ENCODE results near the gene WDR48.

The WDR48 gene

GRCh38 chr3:39099242-39099641 lies 47.4 kb downstream of the WDR48 start:
- no peak for DNase-seq (ENCODE audit: low read depth, low spot score)
- H3K4me3 ChIP-seq (ENCODE audit: low read length), result no peak overlapping the region

- no peak for DNase-seq (ENCODE audit: low read depth, low spot score)
- no peak overlapping the region for H3K4me3 ChIP-seq (ENCODE audit: low read length)
Measured at GRCh38 chr3:39099738-39100499, 48.1 kb downstream of the WDR48 start.

DNA sequence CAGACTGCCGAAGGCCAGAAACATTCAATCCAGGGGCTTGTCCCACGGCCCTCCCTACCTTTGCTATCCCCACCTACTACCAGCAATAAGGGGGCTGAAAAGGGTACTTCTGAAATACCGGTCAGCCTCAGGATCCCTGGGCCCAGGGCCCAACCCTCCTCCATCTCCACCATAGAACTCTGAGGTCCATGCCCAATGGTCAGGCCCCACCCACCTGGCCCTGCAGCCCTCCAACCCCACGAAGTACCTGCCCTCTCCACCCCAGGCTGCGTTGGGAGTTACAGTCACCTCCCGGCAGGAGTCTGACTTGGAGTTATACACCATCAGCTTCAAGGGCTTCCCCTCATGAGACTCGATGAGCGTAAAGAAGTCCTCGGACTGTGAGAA lies 48.7 kb downstream of the WDR48 start:
- H3K4me3 ChIP-seq (ENCODE audit: low read length), result no peak overlapping the region
- no peak for DNase-seq (ENCODE audit: low read depth, low spot score)

DNA sequence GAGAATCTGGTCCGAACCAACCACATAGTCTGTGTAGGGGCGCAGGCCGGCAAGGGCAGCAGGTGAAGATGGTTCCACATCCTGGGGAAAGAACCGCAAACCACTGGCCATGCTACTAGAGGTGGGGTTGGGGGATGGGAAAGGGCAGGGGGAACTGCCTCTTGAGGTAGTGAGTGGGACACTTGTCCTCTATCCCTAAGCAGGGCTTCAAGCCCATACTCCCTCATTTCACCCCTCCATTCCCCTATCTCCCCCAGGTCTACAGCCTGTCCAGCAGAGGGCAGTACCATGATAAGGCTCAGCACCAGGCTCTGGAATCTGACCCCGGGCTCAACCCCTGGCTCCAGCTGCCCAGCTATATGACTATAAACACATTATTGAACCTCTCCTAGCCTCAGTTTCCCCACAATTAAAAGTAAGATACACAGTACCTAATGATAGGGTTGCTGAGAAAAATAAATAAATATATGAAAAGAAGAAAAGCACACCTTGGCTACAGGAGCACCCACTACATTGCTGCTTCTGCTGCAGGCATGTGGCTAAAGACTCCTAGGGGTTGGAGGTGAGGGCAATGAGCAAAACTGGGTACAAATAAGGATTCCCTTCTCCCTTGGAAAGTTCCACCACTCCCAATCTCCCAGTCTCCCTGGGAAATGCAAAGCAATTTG lies 49.3 kb downstream of the WDR48 start:
- no peak overlapping the region for H3K4me3 ChIP-seq (ENCODE audit: low read length)
- DNase-seq (ENCODE audit: low read depth, low spot score), result peak; percentile 27

DNA sequence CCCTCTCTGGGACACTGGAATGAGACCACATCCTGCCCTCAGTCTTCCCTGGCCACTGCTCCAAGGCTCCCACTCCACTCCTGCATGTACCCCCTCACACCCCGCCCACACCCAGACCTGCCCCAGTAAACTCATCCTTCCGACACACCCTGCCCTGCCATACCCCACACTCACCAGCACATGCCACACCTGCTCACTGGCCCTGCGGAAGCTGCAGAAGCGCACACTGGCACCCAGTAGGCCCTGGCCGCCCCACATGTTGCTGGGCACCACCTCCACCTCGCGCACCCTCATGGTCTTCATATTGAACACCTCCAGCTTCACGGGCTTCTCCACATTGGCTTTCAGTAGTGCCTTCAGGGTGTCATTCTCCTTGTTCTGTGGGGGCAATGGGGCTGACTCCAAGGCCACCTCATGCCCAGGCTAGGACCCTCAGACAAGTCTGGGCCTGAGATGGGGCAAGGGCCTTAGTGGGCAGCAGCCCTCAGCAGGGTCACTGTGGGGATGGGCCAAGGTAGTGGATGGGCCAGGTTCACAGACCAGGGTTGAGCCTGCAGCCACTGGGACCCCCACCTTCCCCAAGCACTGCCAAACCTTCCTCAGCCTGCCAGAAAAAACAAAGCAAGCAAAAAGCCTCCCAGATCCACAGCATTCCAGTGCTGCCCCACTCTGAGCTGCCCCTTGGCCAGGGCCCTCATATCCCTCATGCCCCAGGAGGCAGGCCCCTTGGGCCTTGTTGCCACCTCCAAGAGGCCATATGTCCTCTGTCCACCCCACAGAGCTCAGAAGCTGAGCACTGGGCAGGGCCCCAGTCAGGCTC lies 50.9 kb downstream of the WDR48 start:
- H3K4me3 ChIP-seq (ENCODE audit: low read length), result no peak overlapping the region

DNA sequence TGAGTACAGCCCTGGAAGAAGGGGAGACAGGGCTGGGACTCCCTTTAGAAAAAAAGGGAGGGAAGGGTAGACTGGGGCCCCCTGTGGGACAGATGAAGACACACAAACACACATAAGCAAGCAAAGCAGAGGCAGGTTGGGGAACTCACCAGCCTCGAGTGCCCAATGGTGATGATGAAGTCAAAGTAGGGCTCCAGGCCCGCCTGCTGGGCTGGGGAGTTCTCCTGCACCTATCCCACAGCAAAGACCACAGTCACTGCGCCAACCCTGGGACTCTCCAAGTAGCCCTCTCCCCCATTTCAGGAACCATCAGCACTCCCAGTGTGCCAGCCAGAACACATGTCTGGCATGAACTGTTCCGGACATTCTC lies 51.5 kb downstream of the WDR48 start:
- DNase-seq (ENCODE audit: low read depth, low spot score), result no peak
- H3K4me3 ChIP-seq (ENCODE audit: low read length), result no peak overlapping the region

More for the DNA sequence above, 50.9 kb downstream of the WDR48 start:
- DNase-seq (ENCODE audit: low read depth, low spot score), result no peak

DNA sequence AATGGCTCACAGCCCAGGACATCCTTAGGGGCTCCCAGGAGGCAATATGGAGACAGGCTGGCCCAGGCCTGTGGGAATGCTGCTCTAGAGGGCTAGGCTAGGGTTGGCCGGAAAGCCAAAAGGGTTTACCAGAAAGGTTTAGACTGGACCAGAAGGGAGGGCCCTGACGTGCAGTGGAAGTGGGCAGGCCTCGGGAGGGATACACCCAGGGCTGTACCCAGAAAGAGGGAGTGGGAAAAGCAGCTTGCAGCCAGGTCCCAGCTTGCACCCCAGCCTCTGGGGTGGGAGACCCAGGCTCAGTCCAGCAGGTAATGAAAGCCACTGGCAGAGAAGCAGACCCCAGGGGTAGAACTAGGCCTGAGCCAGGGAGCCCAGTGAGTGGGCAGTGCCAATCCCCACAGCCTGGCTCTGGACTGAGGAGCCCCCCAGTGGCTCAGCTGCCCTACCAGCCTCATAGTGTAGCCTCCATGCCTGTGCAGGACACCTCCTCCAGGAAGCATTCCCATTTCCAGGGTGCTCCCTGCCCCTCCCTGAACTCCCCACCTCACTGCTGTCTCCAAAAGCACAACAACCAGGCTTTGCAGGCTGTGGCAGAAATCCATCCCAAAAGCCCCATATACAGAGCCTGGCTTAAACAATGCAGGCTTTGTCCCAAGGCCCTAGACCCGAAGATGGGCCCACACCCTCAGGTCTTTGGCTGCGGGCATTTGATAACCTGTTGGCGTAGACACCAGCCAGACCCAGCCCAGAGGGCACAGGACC lies 52.2 kb downstream of the WDR48 start:
- no peak for DNase-seq (ENCODE audit: low read depth, low spot score)
- H3K4me3 ChIP-seq (ENCODE audit: low read length), result no peak overlapping the region

DNA sequence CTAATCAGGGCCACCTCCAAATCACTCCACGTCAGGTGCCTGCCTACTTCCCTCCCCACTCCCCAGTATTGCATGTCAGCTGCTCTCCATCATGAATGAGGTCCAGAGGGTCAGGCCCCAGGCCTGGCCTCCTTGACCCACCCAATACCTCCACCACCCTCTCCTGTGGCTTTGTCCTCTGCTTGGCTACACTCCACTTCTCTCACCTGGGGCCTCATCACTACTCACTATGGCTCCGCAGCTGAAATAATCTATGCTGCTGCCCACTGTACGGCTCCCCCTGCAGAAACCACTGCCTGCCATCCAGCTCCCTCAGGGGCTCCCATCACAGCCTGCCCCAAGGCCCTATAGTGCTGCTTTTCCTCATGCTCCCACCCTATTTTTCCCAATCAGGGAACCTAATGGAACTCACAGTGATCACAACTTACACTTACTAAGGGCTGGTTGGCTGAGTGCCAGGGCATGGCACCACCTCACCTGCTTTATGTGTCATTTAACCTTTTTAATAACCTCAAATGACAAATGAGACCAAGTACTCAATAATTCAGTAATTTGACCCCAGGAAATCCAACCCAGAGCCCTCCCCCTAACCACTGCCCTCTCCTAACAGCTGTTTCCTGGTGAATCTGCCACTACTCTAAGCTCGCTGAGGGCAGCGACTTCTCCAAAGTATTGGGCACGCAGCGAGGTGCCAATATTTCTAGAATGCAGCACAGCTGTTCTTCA lies 53.3 kb downstream of the WDR48 start:
- H3K4me3 ChIP-seq (ENCODE audit: low read length), result no peak overlapping the region
- DNase-seq (ENCODE audit: low read depth, low spot score), result no peak

DNA sequence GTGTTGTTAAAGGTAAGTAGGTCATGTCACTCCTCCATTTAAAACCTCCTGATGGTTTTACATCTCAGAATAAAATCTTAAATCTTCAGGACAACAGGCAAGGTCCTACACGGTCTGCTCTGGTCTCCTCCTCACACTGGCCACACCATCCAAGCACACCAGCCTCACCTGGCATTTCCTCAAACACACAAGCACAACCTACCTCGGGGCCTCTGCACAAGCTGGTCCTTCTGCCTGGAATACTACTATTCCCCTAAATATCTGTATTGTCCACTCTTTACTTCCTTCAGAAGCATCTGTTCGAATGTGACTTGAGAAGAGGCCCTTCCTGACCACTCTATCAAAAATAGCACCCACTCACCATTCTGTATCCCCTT lies 53.9 kb downstream of the WDR48 start:
- no peak overlapping the region for H3K4me3 ChIP-seq (ENCODE audit: low read length)
- DNase-seq (ENCODE audit: low read depth, low spot score), result no peak

GRCh38 chr3:39106281-39106811 lies 54.5 kb downstream of the WDR48 start:
- H3K4me3 ChIP-seq (ENCODE audit: low read length), result peak overlapping the region; percentile 83
- peak; percentile 59 for DNase-seq (ENCODE audit: low read depth, low spot score)

DNA sequence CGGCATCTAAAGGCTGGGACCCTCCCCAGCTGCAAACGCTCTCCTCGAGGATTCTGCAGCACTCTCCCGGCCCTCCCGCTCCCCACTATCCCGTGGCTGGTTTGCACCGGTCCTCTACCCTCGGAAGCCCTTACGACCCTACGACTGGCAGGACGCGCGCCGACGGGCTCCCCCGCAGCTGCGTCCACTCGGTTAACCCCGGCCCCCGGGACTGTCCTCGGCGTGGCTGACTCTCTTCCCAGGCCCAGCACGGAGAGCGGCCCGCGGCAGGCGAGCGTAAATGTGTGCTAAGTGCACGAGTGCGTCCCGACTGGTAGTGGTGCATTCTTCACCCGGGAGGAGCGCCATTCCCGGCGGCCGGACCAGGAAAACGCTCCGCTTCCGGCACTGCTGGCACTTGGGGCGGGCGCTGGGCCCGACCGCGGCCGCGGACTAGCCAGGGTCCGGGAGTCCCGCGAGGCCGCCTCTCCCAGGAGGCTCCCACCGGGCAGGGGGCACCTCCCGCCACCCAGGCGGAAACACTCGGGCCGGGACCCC lies 55.1 kb downstream of the WDR48 start:
- DNase-seq (ENCODE audit: low read depth, low spot score), result no peak
- H3K4me3 ChIP-seq (ENCODE audit: low read length), result peak overlapping the region; percentile 83

DNA sequence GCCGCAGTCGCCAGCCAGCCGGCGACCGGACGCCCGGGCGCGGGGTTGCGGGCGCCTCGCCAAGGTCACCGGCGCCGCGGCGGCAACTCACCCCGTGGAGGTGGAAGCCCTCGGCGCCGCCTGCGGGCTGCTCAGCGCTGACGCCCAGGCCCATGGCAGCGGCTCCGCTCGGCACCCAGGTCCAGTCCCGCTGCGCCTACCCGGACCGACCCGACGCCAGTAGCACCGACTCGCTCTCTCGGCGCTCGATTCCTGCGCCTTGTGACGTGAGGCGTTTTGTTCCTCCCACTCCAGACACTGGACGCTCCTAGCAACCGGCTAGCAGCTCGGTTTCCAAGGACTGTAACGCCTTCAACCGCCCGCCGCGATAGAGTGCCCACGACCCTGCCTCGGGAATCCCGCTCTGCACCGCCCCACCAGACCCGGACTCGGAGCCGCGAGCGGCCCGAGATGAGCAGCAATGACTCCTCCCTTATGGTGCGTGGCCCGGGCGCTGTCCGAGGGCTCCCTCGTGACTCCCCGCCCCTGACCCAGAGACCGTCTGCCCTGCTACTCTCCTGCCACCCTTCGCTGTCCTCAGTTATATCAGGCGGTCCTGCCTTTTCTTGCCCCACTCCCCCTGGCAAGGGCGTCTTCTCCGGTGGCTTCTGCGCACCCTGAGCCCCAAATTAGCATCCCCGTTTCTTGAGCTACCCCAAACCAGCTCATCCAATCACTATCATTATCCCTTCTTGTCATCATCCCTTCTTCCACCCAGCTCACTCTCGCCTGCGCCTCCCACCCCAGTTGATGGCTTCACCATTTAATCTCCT lies 55.8 kb downstream of the WDR48 start, which contains the start of the genes GORASP1 and TTC21A:
Gene GORASP1, minus strand, starts transcription at position 240 of the 812 bp plus-strand sequence. Its CDS starts 86 bp downstream, at position 154.
Gene TTC21A, plus strand, starts transcription at position 293 of the 812 bp plus-strand sequence. Its CDS starts 158 bp downstream, at position 451.
- H3K4me3 ChIP-seq (ENCODE audit: low read length), result peak within 1 kb of the TSS; percentile 83
- DNase-seq (ENCODE audit: low read depth, low spot score), result peak; percentile 51

GRCh38 chr3:39108200-39108710 lies 56.4 kb downstream of the WDR48 start:
- DNase-seq (ENCODE audit: low read depth, low spot score), result peak; percentile 68
- H3K4me3 ChIP-seq (ENCODE audit: low read length), result peak overlapping the region; percentile 83

GRCh38 chr3:39109086-39109485 lies 57.3 kb downstream of the WDR48 start:
- H3K4me3 ChIP-seq (ENCODE audit: low read length), result no peak overlapping the region
- DNase-seq (ENCODE audit: low read depth, low spot score), result no peak

DNA sequence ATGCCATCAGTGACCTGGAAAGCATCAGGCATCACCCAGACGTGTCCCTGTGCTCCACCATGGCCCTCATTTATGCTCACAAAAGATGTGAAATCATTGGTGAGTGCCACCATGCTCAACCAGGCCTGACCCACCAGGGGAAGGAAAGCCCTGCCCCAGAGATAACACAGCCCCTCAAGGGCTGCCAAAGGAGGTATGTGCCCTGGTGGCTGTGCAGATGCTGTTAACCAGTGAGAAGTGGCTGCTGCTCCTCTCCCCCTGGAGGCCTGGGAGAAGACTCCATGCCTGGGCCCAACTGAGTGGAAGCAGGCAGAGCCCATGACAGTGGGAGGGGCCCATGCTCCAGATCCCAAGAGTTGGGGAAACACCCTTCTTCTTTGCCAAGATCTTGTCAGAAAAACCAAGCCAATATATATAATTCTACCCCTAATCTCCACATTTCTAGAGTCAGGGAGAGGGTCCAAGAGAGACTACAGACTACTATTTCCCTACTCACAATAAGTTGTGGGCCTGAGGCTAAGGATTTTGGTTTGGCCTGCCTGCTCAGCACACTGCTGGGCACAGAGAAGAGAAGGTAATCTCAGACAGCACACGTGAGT lies 58.3 kb downstream of the WDR48 start:
- no peak for DNase-seq (ENCODE audit: low read depth, low spot score)
- no peak overlapping the region for H3K4me3 ChIP-seq (ENCODE audit: low read length)

DNA sequence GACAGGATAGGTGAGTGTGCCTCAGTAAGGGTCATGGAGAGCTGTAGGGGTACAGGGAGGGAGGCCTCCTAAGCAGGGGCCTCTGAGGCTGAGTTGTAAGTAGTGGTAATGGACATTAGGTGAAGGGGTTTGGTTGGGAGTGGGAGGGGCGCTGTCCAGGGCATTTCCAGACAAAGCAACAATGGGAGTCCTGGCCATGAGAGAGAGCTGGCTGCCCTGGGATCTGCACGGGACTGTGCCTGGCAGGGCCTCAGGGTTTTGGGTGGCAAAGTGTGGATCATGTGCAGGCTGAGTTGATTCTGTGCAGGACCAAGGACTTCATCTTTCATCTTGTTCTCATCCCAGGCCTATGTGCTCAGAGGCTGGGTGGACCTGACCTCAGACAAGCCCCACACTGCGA lies 60.3 kb downstream of the WDR48 start:
- no peak overlapping the region for H3K4me3 ChIP-seq (ENCODE audit: low read length)
- DNase-seq (ENCODE audit: low read depth, low spot score), result no peak

- DNase-seq (ENCODE audit: low read depth, low spot score), result no peak
- no peak overlapping the region for H3K4me3 ChIP-seq (ENCODE audit: low read length)
Measured at GRCh38 chr3:39112535-39112934, 60.7 kb downstream of the WDR48 start.
